Activated T-helper 17 cell treated with anti-CD3 and anti-CD28 coated beads, Interleukin-2, amount 50 U/mL, for 72 hours (primary cell): ENCODE measurements around the gene CLIP2. TPM values are rescaled to one million over a fixed set of nuclear protein-coding genes. Genes with fewer than 3 reads are reported as not detected.

Experiments used
- ATAC-seq: fragments of 150-1000 bp; cut with Tn5 transposase; replicated peaks from 2 replicates; pipeline ENCODE4 v1.10.0; 2021; ENCODE audit warnings: mild to moderate bottlenecking, moderate library complexity
- H3K27ac Mint-ChIP-seq: one replicate; pipeline ENCODE4 v1.8.0; 2022; ENCODE audit warnings: mixed read lengths
- H3K27me3 Mint-ChIP-seq: one replicate; pipeline ENCODE4 v1.8.0; 2022; ENCODE audit warnings: mixed read lengths
- H3K36me3 Mint-ChIP-seq: one replicate; pipeline ENCODE4 v1.8.0; 2022; ENCODE audit warnings: low read depth, mild to moderate bottlenecking, mixed read lengths
- H3K4me1 Mint-ChIP-seq: one replicate; pipeline ENCODE4 v1.8.0; 2022; ENCODE audit warnings: mixed read lengths
- H3K4me3 Mint-ChIP-seq: one replicate; pipeline ENCODE4 v1.8.0; 2022; ENCODE audit warnings: mild to moderate bottlenecking, mixed read lengths
- H3K9me3 Mint-ChIP-seq: one replicate; pipeline ENCODE4 v1.8.0; 2022; ENCODE audit warnings: mixed read lengths
- total RNA-seq, 2 donors: library from RNA; stranded (reverse); gene quantifications; one replicate each; pipeline ENCODE4 v1.2.3, GENCODE V29; 2022

Gene CLIP2
- total RNA-seq, 2 donors from 2014 or later = 0.93 to 1.6 TPM

GRCh38 chr7:74443543-74444247 is 154.5 kb downstream of the CLIP2 start:
- H3K27me3 Mint-ChIP-seq = no peaks in the 10 kb centered on the region
- H3K4me3 Mint-ChIP-seq = no peak overlapping the region
- no peaks in the 10 kb centered on the region for H3K4me1 Mint-ChIP-seq
- H3K27ac Mint-ChIP-seq = no peak overlapping the region
- ATAC-seq = no peak
- no peaks in the 10 kb centered on the region for H3K9me3 Mint-ChIP-seq
- H3K36me3 Mint-ChIP-seq = no peaks in the 10 kb centered on the region

- H3K27ac Mint-ChIP-seq = no peak overlapping the region
- H3K9me3 Mint-ChIP-seq = no peaks in the 10 kb centered on the region
- H3K4me3 Mint-ChIP-seq = no peak overlapping the region
- no peak for ATAC-seq
- H3K27me3 Mint-ChIP-seq = no peaks in the 10 kb centered on the region
- H3K4me1 Mint-ChIP-seq = peaks cover 10% of the 10 kb centered on the region
- H3K36me3 Mint-ChIP-seq = no peaks in the 10 kb centered on the region
Observed at GRCh38 chr7:74449144-74449543, 159.9 kb downstream of the CLIP2 start.

- no peaks in the 10 kb centered on the region for H3K36me3 Mint-ChIP-seq
- H3K4me1 Mint-ChIP-seq = peaks cover 10% of the 10 kb centered on the region
- H3K4me3 Mint-ChIP-seq = no peak overlapping the region
- ATAC-seq = peak; percentile 10
- no peaks in the 10 kb centered on the region for H3K27me3 Mint-ChIP-seq
- H3K9me3 Mint-ChIP-seq = no peaks in the 10 kb centered on the region
- H3K27ac Mint-ChIP-seq = no peak overlapping the region
Observed at GRCh38 chr7:74449809-74450397, 160.7 kb downstream of the CLIP2 start.

- H3K27ac Mint-ChIP-seq = peak overlapping the region; percentile 97
- peaks cover 10% of the 10 kb centered on the region for H3K4me1 Mint-ChIP-seq
- peak overlapping the region; percentile 88 for H3K4me3 Mint-ChIP-seq
- peak; percentile 10 for ATAC-seq
- H3K36me3 Mint-ChIP-seq = no peaks in the 10 kb centered on the region
- H3K27me3 Mint-ChIP-seq = no peaks in the 10 kb centered on the region
- H3K9me3 Mint-ChIP-seq = no peaks in the 10 kb centered on the region
Observed at GRCh38 chr7:74452748-74453321, 163.6 kb downstream of the CLIP2 start.

GRCh38 chr7:74453322-74454011 is 164.3 kb downstream of the CLIP2 start, which contains the start of gene GTF2IRD1:
GTF2IRD1 (plus strand) TSS chr7:74453906; CDS start chr7:74508081, 54,175 bp downstream.
- ATAC-seq = peak; percentile 8
- H3K27me3 Mint-ChIP-seq = no peaks in the 10 kb centered on the region
- peak within 1 kb of the TSS; percentile 97 for H3K27ac Mint-ChIP-seq
- peak within 1 kb of the TSS; percentile 88 for H3K4me3 Mint-ChIP-seq
- no peaks in the 10 kb centered on the region for H3K9me3 Mint-ChIP-seq
- peaks cover 10% of the 10 kb centered on the region for H3K4me1 Mint-ChIP-seq
- H3K36me3 Mint-ChIP-seq = no peaks in the 10 kb centered on the region

GRCh38 chr7:74454021-74454924 is 165.1 kb downstream of the CLIP2 start:
- no peaks in the 10 kb centered on the region for H3K9me3 Mint-ChIP-seq
- no peaks in the 10 kb centered on the region for H3K36me3 Mint-ChIP-seq
- no peak for ATAC-seq
- no peaks in the 10 kb centered on the region for H3K27me3 Mint-ChIP-seq
- peaks cover 10% of the 10 kb centered on the region for H3K4me1 Mint-ChIP-seq
- peak overlapping the region; percentile 23 for H3K4me3 Mint-ChIP-seq
- no peak overlapping the region for H3K27ac Mint-ChIP-seq

GRCh38 chr7:74454925-74455288 is 165.7 kb downstream of the CLIP2 start:
- no peak for ATAC-seq

GRCh38 chr7:74455291-74455804 is 166.1 kb downstream of the CLIP2 start:
- Mint-ChIP-seq H3K27ac (no peak overlapping the region), H3K4me3 (peak overlapping the region; percentile 23), H3K9me3 (no peaks in the 10 kb centered on the region)

More at GRCh38 chr7:74454925-74455288, 165.7 kb downstream of the CLIP2 start:
- no peaks in the 10 kb centered on the region for H3K9me3 Mint-ChIP-seq
- peaks cover 10% of the 10 kb centered on the region for H3K4me1 Mint-ChIP-seq
- peak overlapping the region; percentile 23 for H3K4me3 Mint-ChIP-seq
- H3K27me3 Mint-ChIP-seq = no peaks in the 10 kb centered on the region
- no peak overlapping the region for H3K27ac Mint-ChIP-seq
- no peaks in the 10 kb centered on the region for H3K36me3 Mint-ChIP-seq

More at GRCh38 chr7:74455291-74455804, 166.1 kb downstream of the CLIP2 start:
- Mint-ChIP-seq H3K4me1 (peaks cover 10% of the 10 kb centered on the region), H3K27me3 (no peaks in the 10 kb centered on the region), H3K36me3 (no peaks in the 10 kb centered on the region)
- ATAC-seq = no peak

Other genes starting within 250 kb of the CLIP2 start
- gene LIMK1, start 205.6 kb upstream of the CLIP2 start, total RNA-seq = 10 to 100 TPM; 12.7 to 20.2 TPM
- gene EIF4H, start 115.1 kb upstream of the CLIP2 start, total RNA-seq = 100 to 1,000 TPM; 365 to 426 TPM
- gene LAT2, start 79.4 kb upstream of the CLIP2 start, total RNA-seq = 10 to 100 TPM in 1 of 2 donors, 1 to 10 TPM in 1; 6.5 to 11.3 TPM
- 100 to 1,000 TPM in 1 of 2 donors, 10 to 100 TPM in 1; 62.2 to 100 TPM for gene RFC2, start 35.0 kb upstream of the CLIP2 start, total RNA-seq
- gene GTF2IRD1, start 164.5 kb downstream of the CLIP2 start, total RNA-seq = 1 to 10 TPM in 1 of 2 donors, under 1 TPM in 1; 0.89 to 2.2 TPM